Measurements from ENCODE around the gene SPARC.
"Not testable (repeated sequence)": the region's sequence is repeated elsewhere in the genome, so short reads cannot be mapped to it uniquely, and the experiment has no call there.

DNA sequence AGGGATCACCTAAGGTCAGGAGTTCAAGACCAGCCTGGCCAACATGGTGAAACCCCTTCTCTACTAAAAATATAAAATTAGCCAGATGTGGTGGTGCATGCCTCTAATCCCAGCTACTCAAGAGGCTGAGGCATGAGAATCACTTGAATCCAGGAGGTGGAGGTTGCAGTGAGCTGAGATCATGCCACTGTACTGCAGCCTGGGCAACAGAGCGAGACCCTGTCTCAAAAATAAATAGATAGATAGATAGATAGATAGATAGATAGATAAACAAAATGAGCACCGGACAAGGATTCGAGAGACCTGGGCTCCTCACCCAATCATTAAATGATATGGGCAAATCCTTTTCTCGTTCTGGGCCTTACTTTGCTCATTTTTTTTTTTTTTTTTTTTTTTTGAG, 11.4 kb upstream of the SPARC start:
- TF ChIP-seq, protein P1, sequence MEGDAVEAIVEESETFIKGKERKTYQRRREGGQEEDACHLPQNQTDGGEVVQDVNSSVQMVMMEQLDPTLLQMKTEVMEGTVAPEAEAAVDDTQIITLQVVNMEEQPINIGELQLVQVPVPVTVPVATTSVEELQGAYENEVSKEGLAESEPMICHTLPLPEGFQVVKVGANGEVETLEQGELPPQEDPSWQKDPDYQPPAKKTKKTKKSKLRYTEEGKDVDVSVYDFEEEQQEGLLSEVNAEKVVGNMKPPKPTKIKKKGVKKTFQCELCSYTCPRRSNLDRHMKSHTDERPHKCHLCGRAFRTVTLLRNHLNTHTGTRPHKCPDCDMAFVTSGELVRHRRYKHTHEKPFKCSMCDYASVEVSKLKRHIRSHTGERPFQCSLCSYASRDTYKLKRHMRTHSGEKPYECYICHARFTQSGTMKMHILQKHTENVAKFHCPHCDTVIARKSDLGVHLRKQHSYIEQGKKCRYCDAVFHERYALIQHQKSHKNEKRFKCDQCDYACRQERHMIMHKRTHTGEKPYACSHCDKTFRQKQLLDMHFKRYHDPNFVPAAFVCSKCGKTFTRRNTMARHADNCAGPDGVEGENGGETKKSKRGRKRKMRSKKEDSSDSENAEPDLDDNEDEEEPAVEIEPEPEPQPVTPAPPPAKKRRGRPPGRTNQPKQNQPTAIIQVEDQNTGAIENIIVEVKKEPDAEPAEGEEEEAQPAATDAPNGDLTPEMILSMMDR (IDR thresholded peaks at IDR 0.05; ENCODE audit: poor library complexity) = not testable (repeated sequence)
- not testable (repeated sequence) for TF ChIP-seq EZH2 (IDR thresholded peaks at IDR 0.05; ENCODE audit: borderline replicate concordance)

Data from hepatocyte (in vitro differentiated cells).